Measurements from ENCODE around the gene FSTL4.

DNA sequence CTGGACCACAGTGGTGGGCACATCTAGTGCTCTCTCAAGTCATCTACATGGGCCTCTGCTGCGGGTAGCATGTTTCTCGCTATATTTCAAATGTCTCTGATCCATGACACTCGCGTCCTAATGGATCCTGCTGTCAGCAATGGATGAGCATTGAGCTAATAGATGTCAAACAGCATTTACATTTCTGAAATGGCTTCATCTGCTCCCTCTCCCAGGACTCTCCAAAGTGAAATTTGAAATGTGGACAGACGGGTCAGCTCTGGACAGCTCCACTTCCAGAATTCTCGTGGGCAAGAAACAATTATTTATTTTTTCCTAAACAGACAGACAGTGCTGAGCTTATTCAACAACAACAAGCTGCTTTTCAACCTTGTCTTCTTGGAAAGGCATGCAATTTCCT is 58.1 kb downstream of the FSTL4 start:
- TF ChIP-seq, protein P1, sequence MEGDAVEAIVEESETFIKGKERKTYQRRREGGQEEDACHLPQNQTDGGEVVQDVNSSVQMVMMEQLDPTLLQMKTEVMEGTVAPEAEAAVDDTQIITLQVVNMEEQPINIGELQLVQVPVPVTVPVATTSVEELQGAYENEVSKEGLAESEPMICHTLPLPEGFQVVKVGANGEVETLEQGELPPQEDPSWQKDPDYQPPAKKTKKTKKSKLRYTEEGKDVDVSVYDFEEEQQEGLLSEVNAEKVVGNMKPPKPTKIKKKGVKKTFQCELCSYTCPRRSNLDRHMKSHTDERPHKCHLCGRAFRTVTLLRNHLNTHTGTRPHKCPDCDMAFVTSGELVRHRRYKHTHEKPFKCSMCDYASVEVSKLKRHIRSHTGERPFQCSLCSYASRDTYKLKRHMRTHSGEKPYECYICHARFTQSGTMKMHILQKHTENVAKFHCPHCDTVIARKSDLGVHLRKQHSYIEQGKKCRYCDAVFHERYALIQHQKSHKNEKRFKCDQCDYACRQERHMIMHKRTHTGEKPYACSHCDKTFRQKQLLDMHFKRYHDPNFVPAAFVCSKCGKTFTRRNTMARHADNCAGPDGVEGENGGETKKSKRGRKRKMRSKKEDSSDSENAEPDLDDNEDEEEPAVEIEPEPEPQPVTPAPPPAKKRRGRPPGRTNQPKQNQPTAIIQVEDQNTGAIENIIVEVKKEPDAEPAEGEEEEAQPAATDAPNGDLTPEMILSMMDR (IDR thresholded peaks at IDR 0.05; ENCODE audit: poor library complexity): no peak
- TF ChIP-seq EZH2 (IDR thresholded peaks at IDR 0.05; ENCODE audit: borderline replicate concordance): no peak
